Hepatic stellate cell (primary cell): ENCODE results near the gene NISCH.
"Not testable (repeated sequence)": the region's sequence is repeated elsewhere in the genome, so short reads cannot be mapped to it uniquely, and the experiment has no call there.

Experiments used
- DNase-seq: peaks from one replicate; pipeline ENCODE4 v3.0.0; 2011; ENCODE audit warnings: low spot score

Gene NISCH

DNA sequence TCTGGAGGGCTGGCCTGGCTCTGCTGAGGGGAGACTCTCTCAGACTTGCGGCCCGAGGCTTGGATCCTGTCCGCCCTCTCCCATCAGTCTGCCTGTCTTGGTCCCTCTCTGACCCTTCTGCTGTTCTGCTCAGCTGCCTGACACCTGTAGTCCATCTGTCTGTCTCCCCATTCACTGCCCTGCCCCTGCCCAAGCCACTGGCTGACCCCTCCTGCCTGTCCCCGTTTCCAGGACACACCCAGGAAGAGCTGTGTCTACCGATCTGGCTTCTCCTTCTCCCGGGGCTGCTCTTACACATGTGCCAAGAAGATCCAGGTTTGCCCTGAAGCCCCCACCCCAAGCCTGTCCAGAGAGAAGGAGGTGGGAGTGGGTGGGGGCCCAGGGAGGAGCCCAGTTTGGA is 59.8 kb downstream of the NISCH start:
- DNase-seq: no peak

DNA sequence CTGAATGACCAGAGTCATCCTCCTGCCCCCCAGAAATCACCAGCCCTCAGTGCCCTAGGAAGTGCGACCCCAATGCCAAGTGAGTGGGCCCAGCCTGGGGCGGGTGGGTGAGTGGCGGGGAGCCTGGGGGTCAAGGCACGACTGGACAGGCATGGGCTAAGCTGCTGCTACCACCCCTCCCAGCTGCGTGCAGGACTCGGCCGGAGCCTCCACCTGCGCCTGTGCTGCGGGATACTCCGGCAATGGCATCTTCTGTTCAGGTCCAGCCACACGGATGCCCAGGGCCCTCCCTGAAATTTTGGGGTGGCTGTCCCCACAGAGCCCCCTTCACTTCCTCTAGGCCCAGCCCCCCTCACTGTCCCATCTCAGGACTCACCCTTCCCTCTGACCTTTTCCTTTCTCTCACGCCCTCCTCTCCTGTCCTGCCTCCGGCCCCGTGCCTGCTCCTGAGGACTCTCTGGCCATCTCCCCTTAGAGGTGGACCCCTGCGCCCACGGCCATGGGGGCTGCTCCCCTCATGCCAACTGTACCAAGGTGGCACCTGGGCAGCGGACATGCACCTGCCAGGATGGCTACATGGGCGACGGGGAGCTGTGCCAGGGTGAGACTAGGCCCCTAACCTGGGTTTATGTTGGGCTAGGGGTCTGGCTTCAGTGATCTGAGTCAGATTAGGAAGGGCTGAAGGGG is 61.2 kb downstream of the NISCH start:
- no peak for DNase-seq

DNA sequence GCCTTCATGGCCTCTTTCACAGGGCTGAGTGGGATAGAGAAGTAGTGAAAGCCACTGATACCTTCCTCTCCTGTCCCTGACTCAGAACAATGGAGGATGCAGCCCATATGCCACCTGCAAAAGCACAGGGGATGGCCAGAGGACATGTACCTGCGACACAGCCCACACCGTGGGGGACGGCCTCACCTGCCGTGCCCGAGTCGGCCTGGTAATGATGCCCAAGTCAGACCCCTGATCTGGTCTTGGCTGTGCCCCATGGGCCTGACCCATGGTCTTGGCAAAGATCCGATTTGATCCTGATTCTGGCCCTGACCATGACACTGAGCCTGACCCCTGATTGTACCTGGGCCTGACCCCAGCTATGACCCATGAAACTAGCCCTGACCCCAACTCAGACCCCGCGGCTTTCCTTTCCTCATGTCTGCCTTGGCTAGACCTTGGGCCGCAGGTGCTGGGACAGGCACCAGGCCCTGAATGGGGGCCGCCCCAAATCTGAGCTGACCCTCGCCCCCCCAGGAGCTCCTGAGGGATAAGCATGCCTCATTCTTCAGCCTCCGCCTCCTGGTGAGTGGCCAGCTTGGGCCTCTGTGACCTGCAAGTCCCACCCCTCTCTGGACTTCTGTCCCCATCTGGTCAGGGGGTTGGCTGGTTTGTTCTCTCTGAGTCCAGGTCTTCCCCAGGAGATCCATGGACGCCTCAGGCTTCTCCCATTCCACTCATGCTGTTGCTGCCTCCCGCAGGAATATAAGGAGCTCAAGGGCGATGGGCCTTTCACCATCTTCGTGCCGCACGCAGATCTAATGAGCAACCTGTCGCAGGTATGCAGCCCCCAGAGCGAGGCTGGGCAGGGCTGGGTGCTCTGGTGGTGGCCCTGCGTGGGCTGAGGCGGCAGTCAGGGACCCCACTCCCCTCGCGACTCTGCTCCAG is 62.7 kb downstream of the NISCH start:
- no peak for DNase-seq

DNA sequence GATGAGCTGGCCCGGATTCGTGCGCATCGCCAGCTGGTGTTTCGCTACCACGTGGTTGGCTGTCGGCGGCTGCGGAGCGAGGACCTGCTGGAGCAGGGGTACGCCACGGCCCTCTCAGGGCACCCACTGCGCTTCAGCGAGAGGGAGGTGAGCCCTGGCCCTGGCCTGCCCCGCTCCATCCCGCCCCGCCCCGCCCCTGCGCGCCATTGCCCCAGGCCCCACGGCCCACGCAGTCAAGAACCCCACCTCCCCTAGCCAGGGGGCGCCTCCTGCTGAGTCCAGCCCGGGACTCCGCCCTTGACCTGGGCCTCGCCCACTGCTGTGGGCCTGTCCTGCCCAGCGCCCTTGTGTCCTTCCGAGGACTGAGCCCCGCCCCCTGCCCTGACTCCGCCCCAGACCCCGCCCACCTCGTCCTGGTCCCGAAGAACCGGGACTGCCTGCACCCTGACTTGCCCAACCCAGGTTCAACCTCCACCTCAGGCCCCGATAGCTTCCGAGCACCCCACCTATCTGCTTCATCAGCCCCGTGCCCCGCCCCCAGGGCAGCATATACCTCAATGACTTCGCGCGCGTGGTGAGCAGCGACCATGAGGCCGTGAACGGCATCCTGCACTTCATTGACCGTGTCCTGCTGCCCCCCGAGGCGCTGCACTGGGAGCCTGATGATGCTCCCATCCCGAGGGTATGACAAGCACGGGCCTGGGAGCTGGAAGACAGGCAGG is 63.5 kb downstream of the NISCH start:
- no peak for DNase-seq

DNA sequence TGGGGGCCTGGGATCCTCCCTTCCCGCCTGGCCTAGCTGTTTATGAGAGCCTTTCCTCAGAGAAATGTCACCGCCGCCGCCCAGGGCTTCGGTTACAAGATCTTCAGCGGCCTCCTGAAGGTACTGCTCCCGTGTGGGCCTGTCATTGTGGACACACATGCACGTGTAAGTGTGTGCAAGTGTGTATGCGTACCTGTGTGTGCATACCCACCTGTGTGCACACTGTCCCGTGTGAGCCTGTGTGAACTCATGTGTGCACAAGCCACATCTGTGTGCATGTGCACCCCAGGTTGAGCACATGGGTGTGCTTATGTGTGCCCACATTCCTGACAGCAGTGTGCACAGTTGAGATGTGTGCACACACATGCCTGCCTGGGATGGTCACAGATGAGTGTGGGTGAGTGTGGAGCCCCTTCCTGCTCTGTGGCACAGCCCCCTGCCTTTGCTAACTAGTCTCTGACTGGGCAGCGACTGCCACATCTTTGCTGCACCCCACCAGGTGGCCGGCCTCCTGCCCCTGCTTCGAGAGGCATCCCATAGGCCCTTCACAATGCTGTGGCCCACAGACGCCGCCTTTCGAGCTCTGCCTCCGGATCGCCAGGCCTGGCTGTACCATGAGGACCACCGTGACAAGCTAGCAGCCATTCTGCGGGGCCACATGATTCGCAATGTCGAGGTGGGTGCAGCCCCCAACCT is 64.2 kb downstream of the NISCH start:
- DNase-seq: no peak

DNA sequence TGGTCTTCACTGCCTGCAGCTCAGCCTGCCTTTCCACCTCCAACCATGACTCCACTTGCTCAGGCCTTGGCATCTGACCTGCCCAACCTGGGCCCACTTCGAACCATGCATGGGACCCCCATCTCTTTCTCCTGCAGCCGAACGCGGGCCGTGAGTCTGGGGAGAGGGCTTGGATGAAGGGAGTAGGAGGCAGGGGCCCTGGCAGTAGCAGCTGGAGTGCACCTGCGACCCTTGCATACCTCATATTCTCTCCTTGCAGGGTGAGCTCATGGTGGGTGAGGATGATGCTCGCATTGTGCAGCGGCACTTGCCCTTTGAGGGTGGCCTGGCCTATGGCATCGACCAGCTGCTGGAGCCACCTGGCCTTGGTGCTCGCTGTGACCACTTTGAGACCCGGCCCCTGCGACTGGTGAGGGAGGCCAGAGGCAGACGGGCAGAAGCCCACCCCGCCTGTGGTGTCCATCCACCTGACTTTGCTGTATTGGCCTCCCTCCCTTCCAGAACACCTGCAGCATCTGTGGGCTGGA is 64.8 kb downstream of the NISCH start:
- DNase-seq: no peak

DNA sequence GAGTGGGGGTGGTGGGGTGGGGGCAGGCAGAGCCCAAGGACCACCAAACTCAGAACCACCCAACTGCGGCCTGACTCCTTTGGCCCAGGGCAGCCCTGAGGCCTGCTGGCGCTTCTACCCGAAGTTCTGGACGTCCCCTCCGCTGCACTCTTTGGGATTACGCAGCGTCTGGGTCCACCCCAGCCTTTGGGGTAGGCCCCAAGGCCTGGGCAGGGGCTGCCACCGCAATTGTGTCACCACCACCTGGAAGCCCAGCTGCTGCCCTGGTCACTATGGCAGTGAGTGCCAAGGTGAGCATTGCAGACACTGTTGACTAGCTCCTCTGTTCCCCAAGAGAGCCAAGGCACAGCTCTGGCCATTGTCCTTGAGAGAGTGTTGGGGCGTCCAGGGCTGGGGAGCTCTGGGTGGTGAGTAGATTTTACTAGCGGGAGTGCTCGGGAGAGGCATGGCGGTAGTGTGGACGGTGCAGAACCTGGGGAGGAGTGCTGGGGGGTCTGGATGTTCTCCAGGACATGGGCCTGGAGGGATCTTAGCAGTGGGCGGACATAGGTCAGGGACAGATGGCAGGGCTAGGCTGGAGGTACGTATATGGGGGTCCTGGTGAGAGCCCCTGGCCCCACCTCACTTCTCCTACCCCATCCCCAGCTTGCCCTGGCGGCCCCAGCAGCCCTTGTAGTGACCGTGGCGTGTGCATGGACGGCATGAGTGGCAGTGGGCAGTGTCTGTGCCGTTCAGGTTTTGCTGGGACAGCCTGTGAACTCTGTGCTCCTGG is 65.5 kb downstream of the NISCH start:
- no peak for DNase-seq

DNA sequence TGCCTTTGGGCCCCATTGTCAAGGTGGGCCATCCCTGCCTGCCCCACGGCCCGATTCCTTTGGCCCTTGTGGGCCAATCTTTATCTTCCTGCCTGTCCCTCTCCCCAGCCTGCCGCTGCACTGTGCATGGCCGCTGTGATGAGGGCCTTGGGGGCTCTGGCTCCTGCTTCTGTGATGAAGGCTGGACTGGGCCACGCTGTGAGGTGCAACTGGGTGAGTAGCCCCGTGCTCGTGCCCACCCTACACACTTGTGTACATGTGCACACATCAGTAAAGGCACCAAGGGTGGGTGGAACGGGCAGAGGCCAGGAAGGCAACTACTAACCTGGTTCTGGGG is 66.1 kb downstream of the NISCH start:
- DNase-seq: no peak

DNA sequence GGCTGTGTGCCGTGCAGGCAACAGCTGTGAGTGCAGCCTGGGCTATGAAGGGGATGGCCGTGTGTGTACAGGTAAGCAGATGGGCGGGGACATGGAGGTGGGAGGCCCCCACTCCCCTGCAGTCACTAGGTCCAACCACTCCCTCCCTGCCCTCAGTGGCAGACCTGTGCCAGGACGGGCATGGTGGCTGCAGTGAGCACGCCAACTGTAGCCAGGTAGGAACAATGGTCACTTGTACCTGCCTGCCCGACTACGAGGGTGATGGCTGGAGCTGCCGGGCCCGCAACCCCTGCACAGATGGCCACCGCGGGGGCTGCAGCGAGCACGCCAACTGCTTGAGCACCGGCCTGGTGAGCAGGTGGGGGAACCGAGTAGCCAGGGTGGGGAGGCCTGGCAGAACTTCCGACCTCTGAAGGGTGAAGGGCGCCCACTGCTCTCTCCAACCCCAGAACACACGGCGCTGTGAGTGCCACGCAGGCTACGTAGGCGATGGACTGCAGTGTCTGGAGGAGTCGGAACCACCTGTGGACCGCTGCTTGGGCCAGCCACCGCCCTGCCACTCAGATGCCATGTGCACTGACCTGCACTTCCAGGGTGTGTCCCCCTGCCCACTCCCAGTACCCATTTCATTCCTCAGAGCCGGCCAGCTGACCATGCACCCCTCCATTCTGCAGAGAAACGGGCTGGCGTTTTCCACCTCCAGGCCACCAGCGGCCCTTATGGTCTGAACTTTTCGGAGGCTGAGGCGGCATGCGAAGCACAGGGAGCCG is 66.7 kb downstream of the NISCH start:
- no peak for DNase-seq

DNA sequence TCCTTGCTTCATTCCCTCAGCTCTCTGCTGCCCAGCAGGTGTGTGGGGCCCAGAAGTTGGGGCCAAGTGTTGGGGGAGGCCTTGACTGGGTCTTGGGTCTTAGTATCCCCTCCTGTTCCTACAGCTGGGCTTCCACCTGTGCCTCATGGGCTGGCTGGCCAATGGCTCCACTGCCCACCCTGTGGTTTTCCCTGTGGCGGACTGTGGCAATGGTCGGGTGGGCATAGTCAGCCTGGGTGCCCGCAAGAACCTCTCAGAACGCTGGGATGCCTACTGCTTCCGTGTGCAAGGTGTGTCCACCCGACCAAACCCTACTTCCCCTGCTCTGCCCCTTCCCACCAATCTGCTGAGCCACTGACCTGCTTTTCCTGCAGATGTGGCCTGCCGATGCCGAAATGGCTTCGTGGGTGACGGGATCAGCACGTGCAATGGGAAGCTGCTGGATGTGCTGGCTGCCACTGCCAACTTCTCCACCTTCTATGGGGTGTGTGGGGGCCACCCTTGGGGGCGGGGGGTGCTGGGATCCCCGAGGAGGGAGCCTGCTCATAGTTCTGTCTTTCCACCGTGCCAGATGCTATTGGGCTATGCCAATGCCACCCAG is 67.3 kb downstream of the NISCH start:
- DNase-seq: no peak

DNA sequence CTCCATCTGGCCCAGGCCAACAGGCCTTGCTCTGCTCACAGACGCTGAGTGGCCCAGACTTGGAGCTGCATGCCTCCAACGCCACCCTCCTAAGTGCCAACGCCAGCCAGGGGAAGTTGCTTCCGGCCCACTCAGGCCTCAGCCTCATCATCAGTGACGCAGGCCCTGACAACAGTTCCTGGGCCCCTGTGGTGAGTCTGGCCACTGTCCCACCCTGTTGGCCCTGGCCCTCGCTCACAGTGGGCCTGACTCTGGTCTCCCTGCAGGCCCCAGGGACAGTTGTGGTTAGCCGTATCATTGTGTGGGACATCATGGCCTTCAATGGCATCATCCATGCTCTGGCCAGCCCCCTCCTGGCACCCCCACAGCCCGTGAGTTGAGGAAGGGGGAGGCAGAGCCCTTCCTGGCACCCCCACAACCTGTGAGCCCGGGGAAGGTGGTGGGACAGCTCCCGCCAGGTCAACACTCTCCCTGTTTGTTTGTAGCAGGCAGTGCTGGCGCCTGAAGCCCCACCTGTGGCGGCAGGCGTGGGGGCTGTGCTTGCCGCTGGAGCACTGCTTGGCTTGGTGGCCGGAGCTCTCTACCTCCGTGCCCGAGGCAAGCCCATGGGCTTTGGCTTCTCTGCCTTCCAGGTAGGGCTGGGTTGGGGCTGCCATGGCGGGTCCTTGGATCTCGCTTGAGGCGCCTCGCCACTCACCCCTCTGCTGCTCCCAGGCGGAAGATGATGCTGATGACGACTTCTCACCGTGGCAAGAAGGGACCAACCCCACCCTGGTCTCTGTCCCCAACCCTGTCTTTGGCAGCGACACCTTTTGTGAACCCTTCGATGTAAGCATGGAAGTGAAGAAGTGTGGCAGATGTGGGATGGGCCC is 68.2 kb downstream of the NISCH start:
- no peak for DNase-seq

DNA sequence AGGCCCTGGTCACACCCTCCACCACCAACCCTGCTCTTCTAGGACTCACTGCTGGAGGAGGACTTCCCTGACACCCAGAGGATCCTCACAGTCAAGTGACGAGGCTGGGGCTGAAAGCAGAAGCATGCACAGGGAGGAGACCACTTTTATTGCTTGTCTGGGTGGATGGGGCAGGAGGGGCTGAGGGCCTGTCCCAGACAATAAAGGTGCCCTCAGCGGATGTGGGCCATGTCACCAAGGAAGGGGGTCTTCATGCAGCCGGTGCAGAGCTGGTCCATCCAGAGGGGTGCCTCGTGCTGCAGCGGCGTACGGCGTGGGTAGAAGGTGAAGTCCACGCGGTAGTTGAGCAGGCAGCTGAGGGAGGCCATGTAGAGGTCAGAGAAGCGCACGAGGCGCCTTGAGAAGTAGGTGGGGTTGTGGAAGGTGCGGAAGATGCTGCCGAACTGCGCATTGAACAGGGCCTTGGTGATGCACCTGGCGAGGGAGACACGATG is 68.9 kb downstream of the NISCH start:
- DNase-seq: no peak

DNA sequence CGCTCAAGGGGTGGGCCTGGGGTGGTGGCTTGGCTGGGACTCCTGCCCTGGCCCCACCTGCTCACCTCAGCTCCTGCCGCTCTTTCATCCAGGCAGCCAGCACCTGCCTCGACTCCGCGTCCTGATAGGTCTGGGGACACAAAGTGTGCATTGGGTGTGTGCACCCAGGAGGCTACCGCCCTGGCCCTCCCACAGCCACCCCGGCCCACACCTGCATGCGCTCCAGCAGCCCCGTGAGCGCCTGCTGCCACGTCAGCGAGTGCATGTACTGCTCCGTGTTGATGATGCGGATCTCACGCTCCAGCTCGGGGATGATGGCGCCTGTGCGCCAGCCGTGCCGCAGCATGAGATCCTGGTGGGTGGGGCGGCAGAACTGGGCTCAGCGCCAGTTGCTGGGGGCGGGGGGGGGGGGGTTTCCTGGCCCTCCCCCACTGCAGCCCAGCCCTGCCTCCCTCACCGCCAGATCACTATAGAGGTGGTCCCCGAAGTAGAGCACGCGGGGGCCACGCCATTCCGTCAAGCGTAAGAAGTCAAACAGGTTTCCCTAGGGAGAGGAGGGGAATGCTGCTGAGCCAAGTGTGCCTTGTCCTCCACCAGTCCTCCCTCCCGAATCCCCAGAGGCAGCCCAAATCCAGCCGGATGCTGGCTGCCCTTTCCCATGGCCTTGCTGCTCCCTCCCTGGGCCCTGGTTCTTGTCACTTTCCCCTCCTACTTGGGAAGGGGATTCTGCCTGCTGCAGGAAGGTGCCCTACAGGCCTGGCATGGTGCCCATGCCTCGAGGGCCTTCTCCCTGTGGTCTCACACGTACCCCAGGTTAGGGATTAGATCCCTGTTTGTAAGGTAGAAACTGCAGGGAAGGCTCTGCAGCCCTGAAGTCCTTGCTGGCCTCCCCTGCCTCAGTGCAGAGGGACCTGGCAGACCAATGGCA is 69.6 kb downstream of the NISCH start:
- peak; percentile 69 for DNase-seq

DNA sequence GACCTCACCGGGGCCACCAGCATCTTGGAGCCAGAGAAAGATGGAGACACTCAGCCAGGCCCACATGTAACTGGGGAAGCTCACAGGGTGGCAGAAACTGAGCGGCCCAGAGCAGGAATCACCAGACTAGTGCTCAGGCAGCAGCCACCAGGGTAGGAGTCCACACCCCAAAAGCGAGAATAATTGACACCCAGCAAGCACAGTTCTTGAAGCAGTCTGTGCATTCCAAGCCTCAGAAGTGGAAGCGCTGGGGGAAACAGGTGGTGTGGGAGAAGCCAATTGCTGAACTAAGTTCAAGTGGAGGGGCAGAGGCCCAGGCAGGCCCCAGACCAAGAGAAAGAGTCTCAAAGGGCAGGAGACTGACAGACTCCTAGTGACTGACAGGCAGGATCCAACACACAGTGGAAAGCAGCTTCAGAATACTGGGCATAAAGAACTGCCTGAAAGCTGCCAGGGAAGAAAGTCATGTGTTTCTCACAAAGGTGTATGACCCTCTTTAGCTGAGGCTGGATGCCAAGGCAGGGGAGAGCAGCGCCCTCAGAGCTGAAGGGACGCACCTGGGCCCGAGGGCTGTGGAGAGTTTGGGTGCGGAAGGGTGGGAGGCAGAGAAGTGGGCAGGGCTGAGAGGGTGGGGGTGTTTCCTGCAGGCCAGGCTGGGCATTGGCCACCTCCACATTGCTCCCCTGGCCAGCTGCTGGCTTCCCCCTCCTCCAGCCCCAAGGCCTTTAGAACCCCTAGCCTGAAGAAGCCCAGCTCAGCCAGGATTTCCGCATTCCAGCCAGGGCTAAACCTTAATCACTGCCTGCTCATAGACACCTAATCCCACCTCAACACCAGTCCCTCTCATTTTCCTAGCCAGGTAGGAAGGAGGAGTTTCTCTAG is 70.5 kb downstream of the NISCH start:
- no peak for DNase-seq

DNA sequence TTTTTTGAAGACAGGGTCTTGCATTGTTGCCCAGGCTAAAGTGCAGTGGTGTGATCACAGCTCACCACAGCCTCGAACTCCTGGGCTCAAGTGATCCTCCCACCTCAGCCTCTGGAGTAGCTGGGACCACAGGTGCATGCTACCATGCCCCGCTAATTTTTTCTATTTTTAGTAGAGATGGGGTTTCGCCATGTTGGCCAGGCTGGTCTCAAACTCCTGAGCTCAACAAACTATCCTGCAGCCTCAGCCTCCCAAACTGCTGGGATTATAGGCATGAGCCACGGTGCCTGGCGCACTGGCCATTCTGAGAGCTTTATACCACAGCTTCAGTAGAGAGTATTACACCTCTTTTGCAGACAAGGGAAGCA is 71.3 kb downstream of the NISCH start:
- DNase-seq: not testable (repeated sequence)

DNA sequence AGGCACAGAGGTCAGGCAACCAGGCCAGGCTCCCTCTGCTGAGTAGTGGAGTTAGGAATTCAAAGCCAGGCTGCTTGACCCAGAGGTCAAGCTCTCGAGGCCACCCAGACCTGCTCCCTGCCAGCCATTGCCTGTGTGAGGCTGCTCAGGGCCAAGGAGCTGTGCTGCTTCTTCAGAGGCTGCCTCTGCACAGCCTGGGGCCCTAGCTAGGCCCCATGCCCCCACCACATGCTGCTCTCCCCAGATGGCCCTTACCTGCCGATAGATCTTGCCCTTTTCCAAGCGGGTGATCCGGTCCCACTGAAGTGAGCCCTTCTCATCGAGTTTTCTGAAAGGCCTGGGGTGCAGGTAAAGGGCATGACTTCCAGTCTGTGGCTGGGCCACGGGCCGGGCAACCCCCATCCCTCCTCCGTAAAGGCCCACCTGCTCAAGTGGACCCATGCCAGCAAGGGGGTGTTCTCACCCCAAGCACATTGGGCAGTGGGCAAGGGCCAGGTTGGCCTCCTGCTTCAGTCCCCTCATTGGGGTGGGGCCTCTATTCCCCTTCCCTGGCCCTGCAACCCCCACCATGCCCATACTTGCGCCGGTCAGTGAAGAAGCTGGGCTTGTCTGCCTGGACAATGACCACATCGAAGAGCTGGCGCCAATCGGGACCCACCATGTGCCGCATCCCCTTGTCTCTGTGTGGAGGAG is 71.8 kb downstream of the NISCH start:
- no peak for DNase-seq
